Vagina (tissue), 2 donors: ENCODE results near the gene CCDC73.
"Not testable (repeated sequence)": the region's sequence is repeated elsewhere in the genome, so short reads cannot be mapped to it uniquely, and the experiment has no call there.

Experiments
- CTCF ChIP-seq, 3 experiments: fragments of 450-650 bp in 2 of 3; fragments of 200-600 bp in 1 of 3; sonication (generic) in 1 of 3; IDR thresholded peaks; one replicate each; pipeline ENCODE4 v1.5.1; 2017 to 2019; ENCODE audit warnings: antibody characterized with exemption in 3 of 3, mild to moderate bottlenecking in 2 of 3, moderate library complexity in 2 of 3
- POLR2AphosphoS5 ChIP-seq, 2 donors: sonication (generic); formaldehyde crosslinking; IDR thresholded peaks; one replicate each; pipeline ENCODE4 v1.9.0; 2017; ENCODE audit warnings: antibody characterized with exemption in 2 of 2, mild to moderate bottlenecking in 2 of 2, low read depth in 1 of 2; ENCODE audit not compliant: insufficient read depth in 1 of 2

DNA sequence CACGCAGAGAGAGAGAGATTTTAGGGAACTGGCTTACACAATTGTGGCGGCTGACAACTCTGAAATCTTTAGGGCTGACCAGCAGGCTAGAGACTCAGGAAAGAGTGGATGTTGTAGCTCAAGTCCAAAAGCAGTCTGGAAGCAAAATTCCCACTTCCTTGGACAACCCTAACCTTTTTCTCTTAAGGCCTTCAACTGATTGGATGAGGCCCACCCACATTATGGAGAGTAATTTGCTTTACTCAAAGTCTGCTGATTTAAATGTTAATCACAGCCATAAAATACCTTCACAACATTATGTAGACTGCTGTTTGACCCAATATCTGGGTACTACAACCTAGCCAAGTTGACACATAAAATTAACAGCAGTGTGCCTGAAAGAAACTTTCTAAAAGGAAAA lies 32.7 kb downstream of the CCDC73 start:
- not testable (repeated sequence) for TF ChIP-seq CTCF (IDR thresholded peaks at IDR 0.05); POLR2AphosphoS5 (IDR thresholded peaks at IDR 0.05; ENCODE audit: insufficient read depth in 1 of 2, low read depth in 1 of 2)
